GM18508 (cell line): ENCODE data around the gene MYL6.
A peak's percentile ranks its signal among the peaks of the same experiment; 100 is the strongest.
"Not testable (repeated sequence)": the region's sequence is repeated elsewhere in the genome, so short reads cannot be mapped to it uniquely, and the experiment has no call there.

Experiments
- ATAC-seq: cut with Tn5 transposase; IDR thresholded peaks from one replicate; pipeline ENCODE4 v1.9.1; 2021; ENCODE audit warnings: moderate number of reproducible peaks; ENCODE audit not compliant: insufficient read depth, unreplicated experiment

The MYL6 gene

DNA sequence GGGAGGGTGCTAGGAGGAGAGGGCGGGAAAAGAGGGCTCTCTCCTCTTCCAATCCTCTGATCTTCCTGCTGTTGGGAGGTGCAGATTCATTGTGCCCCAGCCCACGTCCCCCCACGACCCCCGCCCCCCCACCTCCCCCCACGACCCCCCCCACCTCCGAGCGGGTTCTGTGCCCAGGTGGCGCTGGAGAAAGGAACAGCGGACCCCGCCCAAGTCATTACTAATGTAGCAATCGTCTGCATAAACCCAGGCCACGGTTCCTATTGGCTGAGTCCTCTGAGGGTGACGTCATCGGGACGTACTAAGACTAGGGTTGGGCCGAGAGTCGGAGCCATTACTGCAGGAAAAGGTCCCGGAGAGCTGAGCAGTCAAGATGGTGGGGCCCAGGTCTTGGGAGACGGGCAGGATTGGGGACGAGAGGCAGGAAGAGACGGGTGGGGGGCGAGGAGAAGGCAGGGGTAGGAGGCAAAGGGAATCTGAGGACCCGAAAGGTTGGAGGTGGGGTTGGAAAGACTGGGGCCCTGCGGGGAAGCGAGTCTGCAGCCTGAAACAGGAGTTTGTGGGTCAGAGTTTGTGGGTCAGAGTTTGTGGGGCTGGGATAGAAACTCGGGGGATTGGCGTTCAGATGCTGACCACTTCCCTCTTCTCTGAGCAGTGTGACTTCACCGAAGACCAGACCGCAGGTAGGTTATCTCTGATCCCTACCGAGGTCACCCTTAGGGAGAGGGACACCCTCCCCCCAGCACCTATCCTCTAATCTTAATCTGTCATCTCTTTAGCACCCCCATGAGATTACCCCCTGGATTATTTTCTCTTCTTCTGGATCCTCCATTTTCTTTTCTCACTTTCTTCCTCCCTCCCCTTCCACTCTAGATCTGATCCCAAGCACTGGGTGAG lies at the start of gene MYL6:
TSS of gene MYL6 (plus strand) at position 331 of the 897 bp plus-strand sequence. CDS start at position 374, 43 bp downstream.
- ATAC-seq = peak; percentile 70

- no peak for ATAC-seq
These were observed 47.6 kb upstream of the MYL6 start for GRCh38 chr12:56110571-56110970.

GRCh38 chr12:56114084-56114483 lies 44.1 kb upstream of the MYL6 start:
- no peak for ATAC-seq

GRCh38 chr12:56115329-56115728 lies 42.8 kb upstream of the MYL6 start:
- no peak for ATAC-seq

GRCh38 chr12:56116267-56117081 lies 41.7 kb upstream of the MYL6 start, which contains the start of gene RPL41:
Gene RPL41, plus strand, starts transcription at chr12:56116633.
- peak; percentile 25 for ATAC-seq

DNA sequence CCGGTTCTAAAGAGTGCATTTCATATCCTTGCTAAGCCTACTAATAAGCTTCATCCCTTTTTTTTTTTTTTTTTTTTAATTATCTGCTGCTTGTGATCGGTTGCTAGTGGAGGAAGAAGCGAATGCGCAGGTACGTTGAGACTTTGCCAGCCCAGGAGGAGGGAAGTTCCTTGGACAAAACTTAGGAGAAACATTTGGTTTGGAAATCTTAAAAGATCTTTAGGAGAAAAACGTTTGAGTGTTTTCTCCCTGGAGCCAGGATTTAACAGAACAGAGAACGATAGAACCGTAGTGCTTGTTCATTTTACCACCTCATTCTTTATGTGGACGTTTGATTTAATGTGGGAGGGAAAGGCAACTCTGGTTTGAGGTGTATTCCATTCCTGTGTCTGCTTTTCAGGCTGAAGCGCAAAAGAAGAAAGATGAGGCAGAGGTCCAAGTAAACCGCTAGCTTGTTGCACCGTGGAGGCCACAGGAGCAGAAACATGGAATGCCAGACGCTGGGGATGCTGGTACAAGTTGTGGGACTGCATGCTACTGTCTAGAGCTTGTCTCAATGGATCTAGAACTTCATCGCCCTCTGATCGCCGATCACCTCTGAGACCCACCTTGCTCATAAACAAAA lies 41.0 kb upstream of the MYL6 start:
- ATAC-seq = not testable (repeated sequence)

DNA sequence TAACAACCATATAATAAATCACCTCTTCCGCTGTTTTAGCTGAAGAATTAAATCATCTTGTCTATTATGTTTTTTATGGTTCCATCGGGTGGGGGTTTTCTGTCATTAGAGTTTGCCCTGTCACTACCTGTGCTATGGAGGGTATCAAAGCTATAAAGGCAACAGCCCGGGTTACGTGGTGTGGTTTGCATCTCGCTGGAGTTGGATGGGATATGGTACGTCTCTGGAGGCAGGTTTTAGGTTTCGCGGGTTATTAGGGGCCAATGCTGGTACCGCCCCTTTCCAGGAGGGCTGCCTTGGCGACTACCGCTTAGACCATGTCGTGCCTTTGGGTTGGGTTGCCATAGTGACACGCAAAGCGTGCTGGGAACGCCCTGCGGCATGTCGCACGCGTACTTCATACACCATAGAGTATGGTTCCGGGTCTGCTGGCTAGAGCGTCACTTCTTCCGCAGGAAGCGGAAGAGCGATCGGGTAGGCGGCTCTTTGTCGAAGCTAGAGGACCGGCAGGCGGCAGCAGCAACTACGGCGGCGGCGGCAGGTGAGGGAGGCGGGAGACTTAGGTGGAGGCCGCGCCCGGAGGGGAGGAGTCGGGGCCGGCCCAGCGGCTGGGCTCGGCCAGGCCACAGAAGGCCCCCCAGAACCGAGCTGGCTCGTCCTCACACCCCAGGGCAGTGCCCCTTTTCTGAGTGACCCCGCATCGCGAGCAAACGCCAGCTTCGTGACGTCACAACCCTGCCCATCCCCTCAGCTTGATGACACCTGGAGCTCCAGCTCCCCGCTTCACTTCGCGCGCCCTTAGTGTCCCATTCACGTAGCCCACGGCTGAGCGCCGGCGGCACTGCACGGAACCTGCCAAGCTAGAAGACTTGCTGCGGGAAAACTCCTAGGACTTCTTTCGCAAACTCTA lies 40.1 kb upstream of the MYL6 start, which contains the start of gene ZC3H10:
TSS of gene ZC3H10 (plus strand) at position 489 of the 910 bp plus-strand sequence. CDS start 2,297 bp downstream, outside the sequence.
- peak; percentile 71 for ATAC-seq

DNA sequence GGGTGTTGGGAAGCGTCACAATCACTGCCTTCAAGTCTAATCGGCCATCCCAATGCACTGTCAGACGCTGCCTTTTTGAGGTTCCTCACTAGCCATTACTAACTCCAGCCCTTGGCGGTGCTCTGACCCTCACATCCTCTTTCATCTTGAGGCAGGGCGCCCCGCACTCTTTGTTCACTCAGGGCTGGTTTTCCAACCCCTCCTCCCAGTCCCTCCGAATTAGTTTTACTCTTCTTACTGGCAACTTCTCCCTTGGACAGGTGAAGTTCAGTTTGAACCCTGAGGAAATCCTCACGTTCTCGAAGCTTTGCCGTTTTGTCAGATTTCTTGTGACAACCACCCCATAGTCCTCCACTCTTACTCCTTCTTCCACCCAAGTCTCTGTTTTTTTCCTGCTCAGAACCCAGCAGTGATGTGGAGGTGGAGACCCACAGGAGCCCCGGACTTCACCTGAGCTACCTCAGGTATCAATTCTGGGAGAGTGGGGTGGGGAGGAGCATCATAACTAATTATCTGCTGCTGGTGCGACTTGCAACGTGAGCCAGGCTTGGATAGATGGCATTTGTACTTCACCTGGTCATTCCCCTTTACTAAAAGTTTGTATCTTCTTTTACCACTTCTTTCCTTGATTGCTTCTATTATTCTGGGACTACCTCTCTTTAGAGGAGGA lies 39.3 kb upstream of the MYL6 start:
- ATAC-seq = peak; percentile 3

DNA sequence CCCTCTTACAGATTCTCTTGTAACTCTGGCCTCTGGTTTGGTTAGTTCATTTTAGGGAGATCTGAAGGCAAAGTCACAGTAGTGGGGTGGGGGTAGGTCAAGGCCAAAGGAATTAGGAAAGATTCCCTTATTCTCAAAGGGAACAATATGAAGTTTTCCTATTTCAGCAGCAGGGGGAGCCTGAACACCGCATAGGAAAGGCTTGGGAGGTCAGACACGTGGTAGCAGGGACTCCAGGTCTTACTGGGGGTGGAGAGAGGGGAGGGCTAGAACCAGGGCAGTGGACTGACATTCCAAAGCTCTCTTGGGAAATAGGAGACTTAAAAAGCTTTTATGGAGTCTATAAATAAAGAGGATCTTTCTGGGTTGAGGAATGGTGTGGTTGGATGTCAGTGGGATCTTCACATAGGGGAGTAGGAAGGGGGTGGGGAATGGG lies 38.8 kb upstream of the MYL6 start:
- no peak for ATAC-seq

DNA sequence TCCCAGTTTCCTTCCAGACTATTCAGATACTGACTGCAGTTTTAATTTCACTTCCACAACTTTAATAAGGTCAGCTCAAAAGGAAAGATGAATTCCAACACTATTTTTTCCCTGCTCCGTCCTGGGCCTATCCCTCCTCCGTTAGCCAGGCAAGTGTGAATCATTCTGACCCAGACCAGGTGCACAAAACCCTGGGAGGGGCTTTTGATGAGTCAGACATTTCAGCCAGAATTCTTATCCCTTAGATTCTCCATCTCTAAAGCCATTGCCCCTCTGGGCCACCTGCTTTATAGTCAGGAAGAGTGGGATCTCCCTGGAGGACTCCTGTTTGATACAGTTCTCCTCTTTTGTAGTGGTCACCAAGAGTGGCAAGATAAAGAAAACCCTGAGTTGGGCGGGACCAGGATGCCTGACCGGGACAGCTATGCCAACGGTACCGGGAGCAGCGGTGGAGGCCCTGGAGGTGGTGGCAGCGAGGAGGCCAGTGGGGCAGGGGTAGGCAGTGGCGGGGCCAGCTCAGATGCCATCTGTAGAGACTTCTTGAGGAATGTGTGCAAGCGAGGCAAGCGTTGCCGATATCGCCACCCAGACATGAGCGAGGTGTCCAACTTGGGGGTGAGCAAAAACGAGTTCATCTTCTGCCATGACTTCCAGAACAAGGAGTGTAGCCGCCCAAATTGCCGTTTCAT lies 37.9 kb upstream of the MYL6 start:
- no peak for ATAC-seq

DNA sequence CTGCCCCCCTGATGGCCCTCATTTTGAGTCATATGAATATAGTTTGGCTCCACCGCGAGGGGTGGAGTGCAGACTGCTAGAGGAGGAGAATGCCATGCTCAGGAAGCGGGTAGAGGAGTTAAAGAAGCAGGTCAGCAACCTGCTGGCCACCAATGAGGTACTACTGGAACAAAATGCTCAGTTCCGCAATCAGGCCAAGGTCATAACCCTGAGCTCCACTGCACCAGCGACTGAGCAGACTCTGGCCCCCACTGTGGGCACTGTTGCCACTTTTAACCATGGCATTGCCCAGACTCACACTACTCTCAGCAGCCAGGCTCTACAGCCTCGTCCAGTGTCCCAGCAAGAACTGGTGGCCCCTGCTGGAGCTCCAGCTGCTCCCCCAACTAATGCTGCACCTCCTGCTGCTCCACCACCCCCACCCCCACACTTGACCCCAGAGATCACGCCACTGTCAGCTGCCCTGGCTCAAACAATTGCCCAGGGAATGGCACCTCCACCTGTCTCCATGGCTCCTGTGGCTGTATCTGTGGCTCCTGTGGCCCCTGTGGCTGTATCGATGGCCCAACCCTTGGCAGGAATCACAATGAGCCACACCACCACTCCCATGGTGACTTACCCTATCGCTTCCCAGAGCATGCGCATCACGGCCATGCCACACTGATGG lies 36.8 kb upstream of the MYL6 start:
- ATAC-seq = no peak

DNA sequence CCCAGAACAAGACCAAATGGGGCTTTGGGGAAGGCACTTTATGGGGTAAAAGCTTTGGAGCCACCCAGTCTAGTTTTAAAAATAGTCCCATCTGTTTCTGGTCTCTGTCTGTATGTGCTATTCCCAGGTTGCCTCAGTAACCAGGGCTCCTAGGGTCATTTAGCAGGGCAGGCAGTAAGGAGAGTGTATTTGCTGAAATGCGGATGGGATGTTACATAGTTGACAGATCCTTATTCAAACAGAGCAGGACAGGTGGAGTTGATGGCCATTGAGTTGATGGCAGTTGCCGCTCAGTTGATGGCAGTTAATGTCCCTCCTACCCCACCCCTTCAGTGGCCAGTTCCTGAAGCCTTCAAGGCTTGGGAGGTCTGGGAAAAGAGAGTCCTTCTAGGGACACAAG lies 35.5 kb upstream of the MYL6 start:
- ATAC-seq = no peak

DNA sequence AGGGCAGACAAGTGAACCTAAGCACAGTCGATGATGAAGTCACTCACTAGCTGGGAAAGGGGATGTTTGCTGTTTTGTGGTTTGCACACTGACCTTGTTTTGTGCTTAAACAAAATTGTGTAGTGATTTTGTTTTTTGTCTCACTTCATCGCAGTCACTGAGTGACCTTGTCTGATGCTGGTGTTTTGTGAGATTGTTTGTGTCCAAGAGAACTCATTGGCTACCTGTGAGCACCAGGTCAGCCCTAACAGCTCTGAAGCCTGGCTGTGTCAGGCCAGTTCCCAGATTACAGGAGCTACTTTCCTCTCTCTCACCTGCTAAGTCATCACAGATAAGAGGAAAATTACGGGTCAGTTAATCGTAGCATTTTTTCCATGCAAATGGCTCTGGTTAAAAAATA lies 34.0 kb upstream of the MYL6 start:
- no peak for ATAC-seq

- ATAC-seq = no peak
These were observed 31.4 kb upstream of the MYL6 start for GRCh38 chr12:56126732-56127239.

DNA sequence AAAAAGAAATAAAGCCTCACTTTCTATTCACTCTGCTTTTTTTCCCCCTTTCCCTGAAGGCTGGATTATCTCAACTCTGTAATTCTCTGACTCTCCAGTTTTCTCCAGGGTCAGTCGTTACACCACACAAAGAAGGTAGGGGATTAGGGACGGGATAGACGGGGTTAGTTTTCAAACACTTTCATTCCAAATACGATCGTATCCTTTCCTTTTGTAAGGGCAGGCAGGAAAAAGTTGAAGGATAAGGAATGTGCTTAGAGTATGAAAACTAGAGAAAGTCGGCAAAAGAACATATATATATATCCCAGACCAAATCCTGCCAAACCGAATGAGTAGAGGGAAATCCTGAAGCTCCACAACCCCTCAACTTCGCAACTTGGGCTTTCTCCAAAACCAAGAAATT lies 30.7 kb upstream of the MYL6 start:
- no peak for ATAC-seq

GRCh38 chr12:56127888-56128669 lies 30.1 kb upstream of the MYL6 start, which contains the start of gene ESYT1:
Gene ESYT1, plus strand, starts transcription at chr12:56128267. Its CDS starts 53 bp downstream, at chr12:56128320.
- ATAC-seq = peak; percentile 82
